Measurements from ENCODE around the gene CCDC85C. TPM values are rescaled to one million over a fixed set of nuclear protein-coding genes. Genes with fewer than 3 reads are reported as not detected.

CCDC85C gene
- total RNA-seq, 2 donors from 2014 or later, result 54.0 to 73.4 TPM

DNA sequence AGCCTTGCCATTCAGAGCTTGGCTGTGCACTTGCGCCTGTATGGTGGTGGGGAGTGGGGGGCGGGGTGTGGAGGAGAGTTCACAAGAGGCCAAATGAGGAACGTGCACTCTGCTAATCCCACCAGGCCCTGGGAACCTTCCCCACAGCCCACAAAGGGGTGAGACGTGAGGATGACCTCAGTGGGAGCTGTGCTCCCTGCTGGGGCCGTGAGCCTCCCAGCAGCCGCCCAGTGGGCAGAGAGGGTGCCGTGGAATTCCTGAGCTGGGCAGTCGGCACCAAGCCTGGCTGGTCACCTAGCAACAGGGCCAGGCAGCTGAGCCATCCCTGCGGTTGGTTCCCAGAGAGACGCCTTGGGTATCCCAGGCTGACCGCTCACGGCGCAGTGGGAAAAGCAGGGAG lies 69.1 kb downstream of the CCDC85C start:
- Histone ChIP-seq H3K27ac (no peak overlapping the region), H3K36me3 (no peaks in the 10 kb centered on the region), H3K9me3 (no peaks in the 10 kb centered on the region), H3K9ac (ENCODE audit: low read depth in 2 of 2, low read length in 2 of 2) (no peak overlapping the region), H3K27me3 (no peaks in the 10 kb centered on the region), H3K4me3 (no peak overlapping the region), H3K4me1 (no peaks in the 10 kb centered on the region)
- DNase-seq, result no peak
- TF ChIP-seq CTCF (IDR thresholded peaks at IDR 0.05), result no peak
- intact Hi-C loops (cut with DNase I), result no loop called here

DNA sequence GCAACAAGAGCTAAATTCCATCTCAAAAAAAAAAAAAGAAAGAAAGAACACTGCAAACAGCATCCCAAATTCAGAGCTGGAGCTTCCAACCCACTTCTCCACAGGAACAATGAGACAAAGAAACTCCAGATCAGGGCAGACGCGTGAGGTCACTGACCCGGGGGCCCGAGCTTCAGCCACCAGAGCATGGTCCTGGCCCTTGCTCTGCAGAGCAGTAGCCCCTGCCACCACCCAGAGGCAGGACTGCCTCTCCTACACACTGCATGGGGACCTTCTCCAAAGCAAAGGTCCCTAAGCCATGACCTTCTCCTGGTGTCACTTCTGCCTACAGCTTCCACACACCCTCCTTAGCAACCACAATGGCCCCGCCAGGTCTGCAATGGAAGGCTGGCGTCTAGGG lies 69.7 kb downstream of the CCDC85C start:
- Histone ChIP-seq H3K27me3 (no peaks in the 10 kb centered on the region), H3K4me3 (no peak overlapping the region), H3K27ac (no peak overlapping the region), H3K4me1 (no peaks in the 10 kb centered on the region), H3K9me3 (no peaks in the 10 kb centered on the region), H3K9ac (ENCODE audit: low read depth in 2 of 2, low read length in 2 of 2) (no peak overlapping the region), H3K36me3 (no peaks in the 10 kb centered on the region)
- no peak for TF ChIP-seq CTCF (IDR thresholded peaks at IDR 0.05)
- intact Hi-C loops (cut with DNase I), result no loop called here
- DNase-seq, result no peak

DNA sequence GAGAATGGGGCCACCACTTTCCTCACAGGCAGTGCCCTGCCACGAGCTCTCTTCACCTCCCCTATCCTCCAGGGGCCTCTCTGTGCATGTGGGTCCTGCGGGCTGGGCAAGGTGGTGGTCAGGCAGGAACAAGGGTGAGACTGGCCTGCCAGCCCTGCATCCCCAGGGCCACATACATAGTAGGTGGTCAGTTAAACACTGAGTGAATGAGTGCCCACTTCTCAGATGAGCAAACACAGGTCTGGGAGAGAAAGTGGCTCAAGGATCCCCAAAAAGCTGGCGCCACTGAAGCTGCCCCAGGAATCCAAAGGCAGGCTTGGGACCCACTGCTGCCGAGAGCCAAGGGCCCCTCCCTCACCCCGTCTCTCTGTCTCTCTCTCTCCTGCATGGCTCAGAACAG lies 71.7 kb downstream of the CCDC85C start:
- H3K9ac ChIP-seq (ENCODE audit: low read depth in 2 of 2, low read length in 2 of 2), result no peak overlapping the region
- no peak for DNase-seq
- no peak for TF ChIP-seq CTCF (IDR thresholded peaks at IDR 0.05)
- no peaks in the 10 kb centered on the region for H3K36me3 ChIP-seq
- H3K27me3 ChIP-seq, result no peaks in the 10 kb centered on the region
- H3K4me3 ChIP-seq, result no peak overlapping the region
- H3K4me1 ChIP-seq, result no peaks in the 10 kb centered on the region
- no peak overlapping the region for H3K27ac ChIP-seq
- H3K9me3 ChIP-seq, result no peaks in the 10 kb centered on the region
- intact Hi-C loops (cut with DNase I), result no loop called here

DNA sequence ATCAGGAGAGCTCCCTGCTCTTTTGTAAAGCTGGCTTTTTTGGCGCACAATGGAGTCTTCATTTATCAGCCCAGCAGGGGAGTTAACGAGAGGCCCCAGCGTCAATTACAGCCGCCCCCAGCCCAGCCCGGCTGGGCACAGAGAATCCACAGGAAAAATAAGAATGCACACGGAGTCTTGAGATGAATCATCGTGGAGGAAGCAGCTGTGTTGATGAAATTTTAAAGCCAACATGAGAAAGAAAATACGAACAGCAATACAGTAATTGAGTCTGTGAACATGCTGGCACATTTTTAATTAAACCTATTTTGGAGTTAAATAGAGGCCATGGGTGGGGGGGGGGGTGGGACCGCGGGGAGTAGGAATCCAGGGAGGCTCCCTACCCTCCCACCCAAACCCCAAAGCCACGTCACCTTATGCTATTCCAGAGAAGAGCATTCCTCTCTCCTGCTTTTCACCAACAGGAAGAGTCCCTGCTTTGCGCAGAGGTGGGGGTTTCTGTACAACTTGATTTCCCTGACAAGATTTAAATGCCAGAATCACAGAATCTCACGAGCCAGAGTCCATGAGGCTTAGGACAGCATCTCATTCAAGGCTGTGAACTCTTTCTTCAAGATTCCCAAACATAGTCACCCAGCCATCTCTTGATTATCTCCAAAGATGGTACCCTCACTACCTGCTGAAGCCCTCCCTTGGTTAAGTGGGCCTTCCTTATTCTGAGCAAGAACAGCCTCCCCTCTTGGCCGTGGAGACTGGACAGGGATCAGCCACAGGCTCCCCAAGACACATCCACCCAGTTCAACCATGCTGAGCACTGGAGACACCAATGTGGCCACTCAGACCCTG lies 72.5 kb downstream of the CCDC85C start:
- no peaks in the 10 kb centered on the region for H3K4me1 ChIP-seq
- DNase-seq, result no peak

GRCh38 chr14:99530407-99531155 lies 73.4 kb downstream of the CCDC85C start:
- Histone ChIP-seq H3K9me3 (no peaks in the 10 kb centered on the region), H3K4me3 (no peak overlapping the region), H3K9ac (ENCODE audit: low read depth in 2 of 2, low read length in 2 of 2) (no peak overlapping the region), H3K4me1 (peaks cover 2% of the 10 kb centered on the region), H3K27ac (no peak overlapping the region), H3K27me3 (no peaks in the 10 kb centered on the region), H3K36me3 (no peaks in the 10 kb centered on the region)
- DNase-seq, result no peak
- TF ChIP-seq CTCF (IDR thresholded peaks at IDR 0.05), result no peak
- intact Hi-C loops (cut with DNase I), result no loop called here

More for the DNA sequence above, 72.5 kb downstream of the CCDC85C start:
- Histone ChIP-seq H3K27me3 (no peaks in the 10 kb centered on the region), H3K9me3 (no peaks in the 10 kb centered on the region), H3K36me3 (no peaks in the 10 kb centered on the region), H3K9ac (ENCODE audit: low read depth in 2 of 2, low read length in 2 of 2) (no peak overlapping the region), H3K4me3 (no peak overlapping the region), H3K27ac (no peak overlapping the region)
- intact Hi-C loops (cut with DNase I), result no loop called here
- no peak for TF ChIP-seq CTCF (IDR thresholded peaks at IDR 0.05)

All from colonic mucosa (tissue), 4 donors.